NCI-H146 (cell line): ENCODE measurements around the gene CFAP58.

Source experiments
- DNase-seq: peaks from one replicate; lab custom pipeline; 2025; lab: John Stamatoyannopoulos, UW

The CFAP58 gene, protein sequence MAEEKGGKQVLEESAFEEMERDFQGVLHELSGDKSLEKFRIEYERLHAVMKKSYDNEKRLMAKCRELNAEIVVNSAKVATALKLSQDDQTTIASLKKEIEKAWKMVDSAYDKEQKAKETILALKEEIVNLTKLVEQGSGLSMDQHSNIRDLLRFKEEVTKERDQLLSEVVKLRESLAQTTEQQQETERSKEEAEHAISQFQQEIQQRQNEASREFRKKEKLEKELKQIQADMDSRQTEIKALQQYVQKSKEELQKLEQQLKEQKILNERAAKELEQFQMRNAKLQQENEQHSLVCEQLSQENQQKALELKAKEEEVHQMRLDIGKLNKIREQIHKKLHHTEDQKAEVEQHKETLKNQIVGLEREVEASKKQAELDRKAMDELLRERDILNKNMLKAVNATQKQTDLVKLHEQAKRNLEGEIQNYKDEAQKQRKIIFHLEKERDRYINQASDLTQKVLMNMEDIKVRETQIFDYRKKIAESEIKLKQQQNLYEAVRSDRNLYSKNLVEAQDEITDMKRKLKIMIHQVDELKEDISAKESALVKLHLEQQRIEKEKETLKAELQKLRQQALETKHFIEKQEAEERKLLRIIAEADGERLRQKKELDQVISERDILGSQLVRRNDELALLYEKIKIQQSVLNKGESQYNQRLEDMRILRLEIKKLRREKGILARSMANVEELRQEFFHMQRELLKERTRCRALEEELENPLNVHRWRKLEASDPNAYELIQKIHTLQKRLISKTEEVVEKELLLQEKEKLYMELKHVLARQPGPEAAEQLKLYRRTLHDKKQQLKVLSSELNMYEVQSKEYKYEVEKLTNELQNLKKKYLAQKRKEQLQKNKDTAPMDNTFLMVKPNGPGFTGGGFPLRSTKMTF

DNA sequence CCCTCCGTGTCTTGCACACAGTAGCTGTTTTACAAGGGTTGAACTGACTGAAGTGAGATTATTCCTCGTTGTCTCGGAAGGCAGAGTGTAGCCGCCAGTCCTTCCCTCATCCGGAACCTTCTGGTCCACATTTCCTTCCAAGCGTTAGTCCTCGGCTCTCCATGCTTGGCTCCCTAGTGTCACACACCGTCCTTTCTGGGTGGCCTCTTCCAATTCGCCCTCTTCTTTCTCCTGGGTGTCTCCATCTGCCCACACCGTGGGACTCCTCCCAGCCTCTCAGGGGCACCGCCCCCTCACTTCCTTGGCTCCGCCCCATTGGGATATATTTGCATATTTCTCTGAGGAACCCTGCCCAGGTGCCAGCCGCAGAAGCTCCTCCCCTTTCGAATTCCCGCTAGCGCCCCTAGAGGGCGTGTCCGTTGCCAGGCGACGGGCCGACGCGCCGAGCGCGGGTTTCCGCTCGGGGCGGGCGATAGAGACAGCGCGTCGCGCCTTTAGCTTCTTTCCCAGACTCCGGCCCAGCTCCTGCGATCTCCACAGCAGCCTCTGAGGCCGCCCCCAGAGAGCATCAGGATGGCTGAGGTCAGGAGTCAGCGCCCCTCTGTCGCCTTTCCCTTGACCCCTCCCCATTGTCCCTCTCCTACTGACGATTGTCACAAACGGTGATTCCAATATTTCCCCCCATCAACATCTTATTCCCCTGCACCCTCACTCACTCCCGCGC is at the start of gene CFAP58:
CFAP58 (plus strand) TSS at position 509 of the 724 bp plus-strand sequence; CDS start at position 574, 65 bp downstream.
- peak; percentile 93 for DNase-seq

DNA sequence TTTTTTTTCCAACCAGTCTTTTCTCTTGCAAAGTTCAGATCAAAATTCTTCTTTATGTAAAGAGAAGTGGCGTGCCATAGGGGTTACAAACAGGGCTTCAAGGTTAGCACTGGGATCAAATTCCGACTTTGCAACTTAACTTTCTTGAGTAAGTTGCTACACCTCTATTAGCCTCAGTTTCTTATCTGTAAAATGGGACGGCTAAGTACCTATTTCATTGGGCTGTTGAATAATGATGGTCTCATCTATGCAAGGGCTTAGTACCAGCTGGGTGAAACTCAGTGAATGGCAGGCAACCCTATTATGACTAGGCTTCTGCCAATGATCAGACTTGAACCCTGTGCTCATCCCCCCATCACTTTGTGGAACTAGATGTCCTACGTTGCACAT is 49.3 kb upstream of the CFAP58 start:
- no peak for DNase-seq

GRCh38 chr10:104304927-104305326 is 48.7 kb upstream of the CFAP58 start:
- no peak for DNase-seq

DNA sequence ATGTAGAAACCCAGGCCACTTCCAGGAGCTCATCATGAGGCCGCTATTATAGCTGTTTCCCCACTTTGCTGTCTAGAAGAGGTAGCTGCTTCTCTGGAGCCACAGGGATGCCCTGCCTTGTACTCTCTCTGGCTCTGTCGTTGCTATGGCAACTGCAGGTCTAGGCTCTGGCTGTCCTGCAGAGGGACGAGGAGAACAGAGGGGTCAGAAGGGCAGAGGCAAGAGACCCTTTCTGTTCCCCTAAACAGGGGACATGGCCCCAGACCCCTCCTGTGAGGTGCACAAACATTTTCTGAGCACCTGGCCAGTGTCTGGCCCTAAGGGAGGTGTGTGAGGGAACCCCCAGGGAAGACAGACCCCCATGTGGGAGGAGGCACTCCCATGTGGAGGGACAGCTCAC is 46.7 kb upstream of the CFAP58 start:
- peak; percentile 20 for DNase-seq

GRCh38 chr10:104307576-104308438 is 45.8 kb upstream of the CFAP58 start:
- no peak for DNase-seq

- no peak for DNase-seq
Measured at GRCh38 chr10:104308439-104308903, 45.2 kb upstream of the CFAP58 start.

GRCh38 chr10:104309980-104310978 is 43.4 kb upstream of the CFAP58 start:
- DNase-seq = no peak

GRCh38 chr10:104311184-104311720 is 42.4 kb upstream of the CFAP58 start:
- no peak for DNase-seq

- DNase-seq = no peak
Measured at GRCh38 chr10:104314591-104315485, 38.8 kb upstream of the CFAP58 start.

- no peak for DNase-seq
Measured at GRCh38 chr10:104315486-104315921, 38.1 kb upstream of the CFAP58 start.

DNA sequence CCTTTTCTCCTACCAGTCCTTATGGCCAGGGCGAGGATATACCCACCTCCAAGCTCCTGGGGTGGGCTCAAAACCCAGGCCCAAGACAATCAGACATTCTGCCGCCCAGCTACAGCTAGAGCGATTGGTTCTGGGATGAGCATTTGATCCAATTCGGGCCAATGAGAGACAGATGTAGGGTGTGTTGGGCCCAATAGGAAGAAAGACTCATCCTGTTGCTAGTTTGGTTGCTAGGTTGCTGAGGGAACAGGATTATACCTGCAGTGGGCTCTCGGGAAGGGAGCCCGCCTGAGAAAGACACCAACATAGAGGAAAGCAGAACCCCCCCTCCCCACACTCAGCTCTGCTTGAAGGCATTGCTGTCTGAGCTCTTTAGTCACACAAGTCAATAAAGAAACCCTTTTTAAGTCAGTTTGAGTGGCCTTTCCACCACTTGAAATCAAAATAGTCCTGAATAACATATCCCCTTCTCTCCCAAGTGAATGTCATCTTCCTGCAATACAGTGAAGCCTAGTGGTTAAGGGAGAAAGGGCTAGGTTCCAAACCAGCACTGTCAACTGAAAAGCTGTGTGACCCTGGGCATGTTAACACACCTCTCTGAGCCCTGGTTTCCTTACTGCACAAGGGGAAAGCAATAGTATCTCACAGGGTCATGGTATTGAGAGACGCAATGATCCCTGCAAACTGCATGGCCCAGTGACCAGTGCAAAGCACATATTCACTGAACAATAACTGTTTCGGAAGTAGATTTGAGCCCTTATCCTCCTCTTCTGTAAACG is 37.1 kb upstream of the CFAP58 start:
- no peak for DNase-seq

GRCh38 chr10:104317269-104317710 is 36.3 kb upstream of the CFAP58 start:
- DNase-seq = no peak

- no peak for DNase-seq
Measured at GRCh38 chr10:104317726-104318299, 35.8 kb upstream of the CFAP58 start.

- no peak for DNase-seq
Measured at GRCh38 chr10:104318326-104318725, 35.3 kb upstream of the CFAP58 start.

DNA sequence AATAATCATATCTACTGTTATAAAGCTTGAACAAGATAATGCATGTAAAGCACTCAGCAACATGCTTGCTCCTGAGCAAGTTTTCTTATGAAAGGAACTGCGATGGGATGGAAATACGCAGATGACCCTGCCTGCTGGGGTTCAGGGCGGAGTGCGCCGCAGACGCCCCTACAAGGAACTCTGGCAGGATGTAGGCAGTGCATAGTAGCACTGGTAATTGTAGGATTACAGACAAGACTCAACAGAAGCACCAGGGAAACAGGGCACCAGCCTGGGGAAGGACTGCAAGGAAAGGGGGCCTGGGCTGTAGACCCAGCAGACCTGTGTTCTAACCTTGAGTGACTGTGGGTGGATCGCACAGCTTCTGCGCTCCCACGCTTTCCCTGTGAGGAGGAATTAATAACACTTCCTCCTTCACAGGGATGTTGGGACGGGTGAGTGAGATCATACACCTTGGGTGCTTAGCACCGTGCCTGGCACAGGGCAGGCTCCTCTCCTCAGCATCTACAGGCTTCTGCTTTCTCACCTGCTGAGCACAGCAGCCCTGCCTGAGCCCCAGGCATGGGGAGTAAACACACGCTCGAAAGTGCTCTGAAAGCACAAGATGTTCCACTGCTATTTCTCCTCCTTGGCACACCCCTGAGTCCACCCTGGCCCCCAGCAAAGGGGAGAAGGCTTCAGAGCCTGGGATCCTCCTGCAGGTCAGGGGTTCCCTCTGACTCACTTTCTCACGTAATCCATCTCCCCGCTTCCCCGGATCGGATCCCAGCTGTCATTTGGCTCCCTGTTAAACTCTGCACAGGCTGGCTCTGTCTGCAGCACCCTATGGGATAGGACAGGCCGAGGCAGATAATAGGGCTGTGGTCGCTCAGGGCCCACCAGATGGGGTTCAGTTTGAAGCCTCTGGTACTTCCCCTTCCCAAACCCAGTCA is 34.6 kb upstream of the CFAP58 start:
- DNase-seq = no peak

DNA sequence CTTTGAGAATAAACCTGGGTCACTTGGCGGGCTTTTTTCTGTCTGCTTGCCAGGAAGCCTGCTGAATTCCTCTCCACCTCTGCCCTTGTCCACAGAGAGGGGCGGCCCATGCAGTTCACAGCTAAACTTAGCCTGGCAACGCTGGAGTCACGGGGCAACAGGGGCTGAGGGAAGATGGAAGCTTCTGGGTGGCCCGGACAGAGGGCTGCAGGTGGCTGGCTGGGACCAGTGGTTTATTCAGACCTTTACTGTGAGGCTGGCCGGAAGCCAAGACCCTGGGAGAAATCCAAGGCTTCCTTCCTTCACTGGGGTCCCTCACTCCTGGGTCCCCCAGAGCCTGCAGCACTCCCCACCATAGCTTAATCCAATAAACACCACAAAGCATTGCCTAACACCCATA is 32.4 kb upstream of the CFAP58 start:
- DNase-seq = no peak
